K562 (cell line): Measurements from ENCODE around the gene JSRP1. TPM values are rescaled to one million over a fixed set of nuclear protein-coding genes. Genes with fewer than 3 reads are reported as not detected.

Experiments
- E2F3 ChIP-seq: fragments of 250-450 bp; sonication (Bioruptor Pico); IDR thresholded peaks from 2 replicates; pipeline ENCODE4 v1.4.0; 2020; ENCODE audit warnings: mild to moderate bottlenecking
- NR2F6 ChIP-seq: fragments of 450-650 bp; formaldehyde crosslinking; IDR thresholded peaks from 2 replicates; pipeline ENCODE4 v1.4.0; 2020; ENCODE audit warnings: mild to moderate bottlenecking
- RBBP5 ChIP-seq: fragments of 200-600 bp; sonication (generic); IDR thresholded peaks from 2 replicates; pipeline ENCODE4 v1.6.1; 2012; ENCODE audit warnings: borderline replicate concordance, mild to moderate bottlenecking, low read length, control low read depth, inconsistent platforms; ENCODE audit not compliant: insufficient read depth, poor library complexity, severe bottlenecking
- polyA plus RNA-seq, 8 experiments: library from polyadenylated mRNA; depleted of rRNA in 4 of 8; stranded (reverse) in 5 of 8; unstranded in 3 of 8; fragments of >200 nt; fragmentation: Nextera tagmentation in 2 of 8; fragmentation: Illumina TruSeq in 1 of 8; extraction: Ambion mirVana in 2 of 8; extraction: Trizol in 1 of 8; gene quantifications; 2 replicates each; pipeline versions ENCODE4 v1.2.1 to v1.2.3, GENCODE V29; 2011 to 2014; ENCODE audit warnings: inconsistent platforms in 1 of 8, missing spikeins in 1 of 8
- total RNA-seq, 7 experiments: library from RNA; depleted of rRNA in 6 of 7; stranded (reverse); fragments of >200 nt in 6 of 7; fragmentation: Illumina TruSeq in 2 of 7; extraction: Trizol in 2 of 7; gene quantifications; 2 replicates each; pipeline versions ENCODE4 v1.2.1 to v1.2.3, GENCODE V29; 2011 to 2021; ENCODE audit warnings: low replicate concordance in 1 of 7
- TF ChIP-seq, protein P1 (sequence below): fragments of 250-450 bp; sonication (Bioruptor Pico); IDR thresholded peaks from 2 replicates; pipeline ENCODE4 v1.4.0; 2020; ENCODE audit warnings: mild to moderate bottlenecking
- TF ChIP-seq, protein P2 (sequence below): IDR thresholded peaks from 2 replicates; pipeline ENCODE4 v1.6.1; 2012; ENCODE audit warnings: low read depth, low read length, improper control_type of control experiment, borderline replicate concordance
- TF ChIP-seq, protein P3 (sequence below): fragments of 250-450 bp; sonication (Bioruptor Pico); IDR thresholded peaks from 2 replicates; pipeline ENCODE4 v1.8.0; 2022; ENCODE audit warnings: moderate library complexity, mild to moderate bottlenecking, inconsistent platforms
- TF ChIP-seq, protein P4 (sequence below), 2 experiments: fragments of 450-650 bp in 1 of 2; sonication (generic) in 1 of 2; formaldehyde crosslinking in 1 of 2; IDR thresholded peaks; 2 replicates each; pipeline versions ENCODE4 v1.7.1 to v1.9.0; 2016 to 2022; ENCODE audit warnings: inconsistent platforms in 1 of 2, mild to moderate bottlenecking in 1 of 2, missing genetic modification reagents in 1 of 2

JSRP1 gene
- total and polyA plus RNA-seq, 9 of the 15 experiments (the other 6 are each of a cell fraction or from before 2014, with no cell fraction given) = 0.08 to 1.2 (median 0.51) TPM; not detected in 4

DNA sequence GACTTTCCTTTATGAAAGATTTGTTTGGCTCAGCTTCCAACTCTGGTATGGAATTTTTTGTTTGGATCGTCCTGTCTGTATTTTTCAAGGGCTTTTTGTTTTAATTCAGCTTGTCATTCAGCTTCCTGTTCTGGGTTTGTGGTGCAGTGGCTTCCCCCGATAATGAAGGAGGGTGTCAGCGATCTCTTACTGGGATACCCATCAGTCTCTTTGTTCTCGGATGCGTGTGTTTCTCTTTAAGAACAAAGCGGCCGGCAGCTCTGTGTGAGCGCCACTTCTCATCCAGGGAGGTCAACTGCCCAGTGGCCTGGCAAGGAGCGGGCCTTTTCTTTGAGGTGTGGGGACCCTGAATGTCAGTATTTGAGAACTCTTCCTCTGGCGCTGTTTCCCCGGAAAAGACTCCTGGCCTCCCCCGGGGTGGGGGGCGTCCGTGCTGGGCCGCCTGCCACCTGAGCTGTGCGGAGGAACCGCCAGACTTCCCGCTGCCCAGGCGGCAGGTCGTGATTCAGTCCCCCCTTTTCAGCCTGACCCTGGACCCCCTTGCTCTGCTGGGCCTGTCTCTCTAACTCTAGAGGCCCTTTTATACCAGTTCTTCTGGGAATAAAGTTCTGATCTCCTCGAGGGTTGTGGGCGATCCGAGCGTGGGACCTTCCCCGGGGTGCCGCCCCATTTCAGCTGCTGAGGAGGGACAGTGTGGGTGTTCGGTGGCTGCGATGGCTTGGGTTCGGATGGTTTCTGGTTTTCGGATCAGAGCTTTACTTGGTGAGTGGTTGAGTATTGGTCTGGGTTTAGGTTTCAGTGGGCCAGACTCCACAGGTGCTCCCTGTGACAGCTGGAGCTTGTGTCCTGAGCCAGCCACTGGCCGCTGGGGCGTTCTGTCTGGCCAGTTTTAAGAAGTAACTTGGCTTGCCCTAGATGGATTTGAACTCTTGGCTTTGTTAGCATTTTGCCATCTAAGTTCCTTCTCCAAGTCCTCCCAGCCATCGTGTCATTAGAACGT, 16.1 kb downstream of the JSRP1 start (continued):
- TF ChIP-seq, protein P1, sequence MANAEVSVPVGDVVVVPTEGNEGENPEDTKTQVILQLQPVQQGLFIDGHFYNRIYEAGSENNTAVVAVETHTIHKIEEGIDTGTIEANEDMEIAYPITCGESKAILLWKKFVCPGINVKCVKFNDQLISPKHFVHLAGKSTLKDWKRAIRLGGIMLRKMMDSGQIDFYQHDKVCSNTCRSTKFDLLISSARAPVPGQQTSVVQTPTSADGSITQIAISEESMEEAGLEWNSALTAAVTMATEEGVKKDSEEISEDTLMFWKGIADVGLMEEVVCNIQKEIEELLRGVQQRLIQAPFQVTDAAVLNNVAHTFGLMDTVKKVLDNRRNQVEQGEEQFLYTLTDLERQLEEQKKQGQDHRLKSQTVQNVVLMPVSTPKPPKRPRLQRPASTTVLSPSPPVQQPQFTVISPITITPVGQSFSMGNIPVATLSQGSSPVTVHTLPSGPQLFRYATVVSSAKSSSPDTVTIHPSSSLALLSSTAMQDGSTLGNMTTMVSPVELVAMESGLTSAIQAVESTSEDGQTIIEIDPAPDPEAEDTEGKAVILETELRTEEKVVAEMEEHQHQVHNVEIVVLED (CRISPR knock-in tag) = no peak
- TF ChIP-seq RBBP5 (peak; percentile 34), NR2F6 (no peak), E2F3 (CRISPR knock-in tag) (0 out of 2 replicates have a peak, but pooled peaks have one; percentile 20)
- TF ChIP-seq, protein P2, sequence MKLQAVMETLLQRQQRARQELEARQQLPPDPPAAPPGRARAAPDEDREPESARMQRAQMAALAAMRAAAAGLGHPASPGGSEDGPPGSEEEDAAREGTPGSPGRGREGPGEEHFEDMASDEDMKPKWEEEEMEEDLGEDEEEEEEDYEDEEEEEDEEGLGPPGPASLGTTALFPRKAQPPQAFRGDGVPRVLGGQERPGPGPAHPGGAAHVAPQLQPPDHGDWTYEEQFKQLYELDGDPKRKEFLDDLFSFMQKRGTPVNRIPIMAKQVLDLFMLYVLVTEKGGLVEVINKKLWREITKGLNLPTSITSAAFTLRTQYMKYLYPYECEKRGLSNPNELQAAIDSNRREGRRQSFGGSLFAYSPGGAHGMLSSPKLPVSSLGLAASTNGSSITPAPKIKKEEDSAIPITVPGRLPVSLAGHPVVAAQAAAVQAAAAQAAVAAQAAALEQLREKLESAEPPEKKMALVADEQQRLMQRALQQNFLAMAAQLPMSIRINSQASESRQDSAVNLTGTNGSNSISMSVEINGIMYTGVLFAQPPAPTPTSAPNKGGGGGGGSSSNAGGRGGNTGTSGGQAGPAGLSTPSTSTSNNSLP = no peak
- TF ChIP-seq, protein P3, sequence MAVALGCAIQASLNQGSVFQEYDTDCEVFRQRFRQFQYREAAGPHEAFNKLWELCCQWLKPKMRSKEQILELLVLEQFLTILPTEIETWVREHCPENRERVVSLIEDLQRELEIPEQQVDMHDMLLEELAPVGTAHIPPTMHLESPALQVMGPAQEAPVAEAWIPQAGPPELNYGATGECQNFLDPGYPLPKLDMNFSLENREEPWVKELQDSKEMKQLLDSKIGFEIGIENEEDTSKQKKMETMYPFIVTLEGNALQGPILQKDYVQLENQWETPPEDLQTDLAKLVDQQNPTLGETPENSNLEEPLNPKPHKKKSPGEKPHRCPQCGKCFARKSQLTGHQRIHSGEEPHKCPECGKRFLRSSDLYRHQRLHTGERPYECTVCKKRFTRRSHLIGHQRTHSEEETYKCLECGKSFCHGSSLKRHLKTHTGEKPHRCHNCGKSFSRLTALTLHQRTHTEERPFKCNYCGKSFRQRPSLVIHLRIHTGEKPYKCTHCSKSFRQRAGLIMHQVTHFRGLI (CRISPR knock-in tag) = no peak
- TF ChIP-seq, protein P4, sequence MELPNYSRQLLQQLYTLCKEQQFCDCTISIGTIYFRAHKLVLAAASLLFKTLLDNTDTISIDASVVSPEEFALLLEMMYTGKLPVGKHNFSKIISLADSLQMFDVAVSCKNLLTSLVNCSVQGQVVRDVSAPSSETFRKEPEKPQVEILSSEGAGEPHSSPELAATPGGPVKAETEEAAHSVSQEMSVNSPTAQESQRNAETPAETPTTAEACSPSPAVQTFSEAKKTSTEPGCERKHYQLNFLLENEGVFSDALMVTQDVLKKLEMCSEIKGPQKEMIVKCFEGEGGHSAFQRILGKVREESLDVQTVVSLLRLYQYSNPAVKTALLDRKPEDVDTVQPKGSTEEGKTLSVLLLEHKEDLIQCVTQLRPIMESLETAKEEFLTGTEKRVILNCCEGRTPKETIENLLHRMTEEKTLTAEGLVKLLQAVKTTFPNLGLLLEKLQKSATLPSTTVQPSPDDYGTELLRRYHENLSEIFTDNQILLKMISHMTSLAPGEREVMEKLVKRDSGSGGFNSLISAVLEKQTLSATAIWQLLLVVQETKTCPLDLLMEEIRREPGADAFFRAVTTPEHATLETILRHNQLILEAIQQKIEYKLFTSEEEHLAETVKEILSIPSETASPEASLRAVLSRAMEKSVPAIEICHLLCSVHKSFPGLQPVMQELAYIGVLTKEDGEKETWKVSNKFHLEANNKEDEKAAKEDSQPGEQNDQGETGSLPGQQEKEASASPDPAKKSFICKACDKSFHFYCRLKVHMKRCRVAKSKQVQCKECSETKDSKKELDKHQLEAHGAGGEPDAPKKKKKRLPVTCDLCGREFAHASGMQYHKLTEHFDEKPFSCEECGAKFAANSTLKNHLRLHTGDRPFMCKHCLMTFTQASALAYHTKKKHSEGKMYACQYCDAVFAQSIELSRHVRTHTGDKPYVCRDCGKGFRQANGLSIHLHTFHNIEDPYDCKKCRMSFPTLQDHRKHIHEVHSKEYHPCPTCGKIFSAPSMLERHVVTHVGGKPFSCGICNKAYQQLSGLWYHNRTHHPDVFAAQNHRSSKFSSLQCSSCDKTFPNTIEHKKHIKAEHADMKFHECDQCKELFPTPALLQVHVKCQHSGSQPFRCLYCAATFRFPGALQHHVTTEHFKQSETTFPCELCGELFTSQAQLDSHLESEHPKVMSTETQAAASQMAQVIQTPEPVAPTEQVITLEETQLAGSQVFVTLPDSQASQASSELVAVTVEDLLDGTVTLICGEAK (IDR thresholded peaks at IDR 0.05) = no peak
- TF ChIP-seq, protein P4 (CRISPR knock-in tag; IDR thresholded peaks at IDR 0.05) = no peak
